IPS-15b (cell line): ENCODE data around the gene MATCAP1.

Source experiments
- H3K27me3 ChIP-seq: one replicate; pipeline ENCODE4 v1.6.1; 2013; ENCODE audit warnings: low read length; ENCODE audit not compliant: control insufficient read depth, insufficient read depth
- H3K36me3 ChIP-seq: one replicate; pipeline ENCODE4 v1.6.1; 2013; ENCODE audit warnings: low read length; ENCODE audit not compliant: control insufficient read depth, insufficient read depth
- H3K4me1 ChIP-seq: one replicate; pipeline ENCODE4 v1.6.1; 2013; ENCODE audit warnings: mild to moderate bottlenecking, low read length; ENCODE audit not compliant: control insufficient read depth, insufficient read depth
- H3K4me3 ChIP-seq: one replicate; pipeline ENCODE4 v1.5.1; 2013; ENCODE audit warnings: low read depth, low read length
- H3K9ac ChIP-seq: one replicate; pipeline ENCODE4 v1.6.1; 2013; ENCODE audit warnings: low read depth, mild to moderate bottlenecking, low read length
- H3K9me3 ChIP-seq: one replicate; pipeline ENCODE4 v1.6.1; 2013; ENCODE audit warnings: mild to moderate bottlenecking, low read length; ENCODE audit not compliant: control insufficient read depth, insufficient read depth

MATCAP1 gene

GRCh38 chr16:67174706-67175231 lies 9.0 kb downstream of the MATCAP1 start:
- Histone ChIP-seq H3K36me3 (no peaks in the 10 kb centered on the region), H3K4me1 (peaks cover 12% of the 10 kb centered on the region)

GRCh38 chr16:67173808-67174705 lies 9.7 kb downstream of the MATCAP1 start:
- H3K4me3 ChIP-seq, result peak overlapping the region; percentile 59
- no peaks in the 10 kb centered on the region for H3K9me3 ChIP-seq
- H3K4me1 ChIP-seq, result peaks cover 12% of the 10 kb centered on the region
- peaks cover 82% of the 10 kb centered on the region for H3K27me3 ChIP-seq
- no peaks in the 10 kb centered on the region for H3K36me3 ChIP-seq
- H3K9ac ChIP-seq, result no peak overlapping the region

More at GRCh38 chr16:67174706-67175231, 9.0 kb downstream of the MATCAP1 start:
- Histone ChIP-seq H3K9ac (no peak overlapping the region), H3K27me3 (peaks cover 79% of the 10 kb centered on the region), H3K9me3 (no peaks in the 10 kb centered on the region), H3K4me3 (peak overlapping the region; percentile 59)

DNA sequence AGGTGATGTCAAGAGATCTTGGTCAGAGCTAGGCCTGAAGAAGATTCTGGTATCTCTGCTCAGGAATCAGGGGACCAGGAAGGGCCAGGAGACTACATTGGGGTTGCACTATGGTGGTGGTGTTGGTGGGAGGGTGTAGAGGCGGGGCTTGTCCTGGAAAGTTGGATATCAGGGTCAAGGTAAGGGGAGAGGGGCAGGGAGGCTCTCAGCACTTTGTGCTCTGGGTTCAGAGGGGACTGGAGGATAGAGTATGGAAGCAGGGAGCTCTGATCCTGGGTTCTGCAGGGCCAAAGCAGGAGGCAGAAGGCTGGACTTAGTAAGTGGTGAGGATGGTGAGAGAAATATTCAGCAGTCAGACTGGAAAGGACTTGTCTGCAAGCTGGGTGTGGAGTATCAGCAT lies 10.4 kb downstream of the MATCAP1 start:
- Histone ChIP-seq H3K9me3 (no peaks in the 10 kb centered on the region), H3K4me1 (peaks cover 12% of the 10 kb centered on the region), H3K9ac (no peak overlapping the region), H3K27me3 (peaks cover 86% of the 10 kb centered on the region), H3K36me3 (no peaks in the 10 kb centered on the region), H3K4me3 (peak overlapping the region; percentile 59)

- peaks cover 90% of the 10 kb centered on the region for H3K27me3 ChIP-seq
- H3K4me1 ChIP-seq, result peaks cover 11% of the 10 kb centered on the region
- peak overlapping the region; percentile 70 for H3K9ac ChIP-seq
- no peaks in the 10 kb centered on the region for H3K36me3 ChIP-seq
- no peaks in the 10 kb centered on the region for H3K9me3 ChIP-seq
- H3K4me3 ChIP-seq, result peak overlapping the region; percentile 78
Measured at GRCh38 chr16:67170949-67171649, 12.7 kb downstream of the MATCAP1 start.

DNA sequence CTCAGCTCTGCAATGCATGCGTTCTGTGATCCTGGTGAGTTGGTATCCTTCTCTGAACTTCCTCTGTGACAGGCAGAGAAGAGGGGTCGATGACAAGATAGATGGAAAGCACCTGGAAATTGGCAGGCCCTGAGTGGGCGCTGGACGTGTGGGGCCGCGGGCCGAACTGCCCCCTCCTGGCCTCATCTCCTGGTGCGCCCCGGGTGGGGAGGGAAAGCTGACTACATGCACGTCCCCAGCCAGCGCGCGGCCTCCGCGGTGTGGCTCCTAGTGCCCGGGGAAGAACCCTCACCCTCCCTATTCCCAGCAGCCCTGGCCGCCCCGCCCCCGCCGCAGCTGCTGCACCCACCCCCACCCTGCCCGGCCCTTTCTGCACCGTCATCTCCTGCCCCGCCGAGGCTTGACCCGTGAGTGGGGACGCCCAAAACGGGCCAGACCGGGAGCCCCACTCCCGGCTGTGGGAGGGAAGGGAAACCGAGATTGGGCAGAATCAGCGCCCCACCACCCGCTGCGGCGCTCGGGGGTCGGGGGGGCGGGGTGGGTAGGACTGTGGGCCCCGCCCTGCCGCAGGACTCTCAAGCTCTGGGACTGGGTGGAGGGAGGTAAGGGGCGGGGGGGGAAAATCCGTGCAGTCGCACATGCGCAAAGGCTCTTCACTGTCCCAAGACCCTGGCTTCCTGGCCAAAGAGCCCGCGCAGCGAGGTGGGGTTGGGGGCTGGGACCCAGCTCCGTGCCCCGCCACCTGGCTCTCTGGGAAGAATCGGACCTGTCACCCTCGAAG lies 13.4 kb downstream of the MATCAP1 start, which contains the start of gene NOL3:
Gene NOL3, plus strand, starts transcription at position 371 of the 781 bp plus-strand sequence.
- Histone ChIP-seq H3K4me1 (peaks cover 11% of the 10 kb centered on the region), H3K27me3 (peaks cover 91% of the 10 kb centered on the region), H3K9ac (peak within 1 kb of the TSS; percentile 70), H3K36me3 (no peaks in the 10 kb centered on the region), H3K4me3 (peak within 1 kb of the TSS; percentile 78), H3K9me3 (no peaks in the 10 kb centered on the region)

DNA sequence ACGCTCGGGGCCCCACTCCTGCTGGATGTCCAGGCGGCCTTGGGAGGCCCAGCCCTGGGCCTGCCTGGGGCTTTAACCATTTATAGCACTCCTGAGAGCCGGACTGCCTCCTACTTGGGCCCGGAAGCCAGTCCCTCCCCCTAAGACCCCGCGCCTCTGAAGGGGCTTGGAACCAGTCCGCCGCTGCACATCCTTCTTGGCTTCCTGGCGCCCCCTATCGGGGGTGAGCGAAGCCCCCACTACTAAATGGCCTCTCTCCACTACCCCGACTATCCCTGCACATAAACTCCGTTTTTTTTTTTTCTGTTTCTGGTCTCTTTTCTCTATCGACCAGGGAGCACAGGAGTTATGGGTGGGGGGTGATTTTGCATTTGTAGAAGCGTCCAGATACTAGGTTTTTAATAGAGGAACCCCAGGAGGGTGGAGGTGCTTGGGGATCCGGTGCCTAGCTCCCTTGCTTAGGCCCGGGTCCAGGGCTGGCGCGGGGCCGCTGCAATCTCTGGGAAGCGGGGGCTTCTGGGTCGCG lies 14.1 kb downstream of the MATCAP1 start:
- Histone ChIP-seq H3K4me1 (peaks cover 12% of the 10 kb centered on the region), H3K4me3 (peak overlapping the region; percentile 78), H3K27me3 (peaks cover 91% of the 10 kb centered on the region)

GRCh38 chr16:67169011-67169451 lies 14.7 kb downstream of the MATCAP1 start:
- Histone ChIP-seq H3K27me3 (peaks cover 90% of the 10 kb centered on the region), H3K4me1 (peaks cover 12% of the 10 kb centered on the region), H3K9me3 (no peaks in the 10 kb centered on the region), H3K9ac (no peak overlapping the region), H3K4me3 (peak overlapping the region; percentile 78), H3K36me3 (no peaks in the 10 kb centered on the region)

More for the DNA sequence above, 14.1 kb downstream of the MATCAP1 start:
- Histone ChIP-seq H3K36me3 (no peaks in the 10 kb centered on the region), H3K9ac (no peak overlapping the region), H3K9me3 (no peaks in the 10 kb centered on the region)

- H3K4me3 ChIP-seq, result no peak overlapping the region
- H3K9me3 ChIP-seq, result no peaks in the 10 kb centered on the region
- no peaks in the 10 kb centered on the region for H3K36me3 ChIP-seq
- no peak overlapping the region for H3K9ac ChIP-seq
- H3K4me1 ChIP-seq, result peaks cover 9% of the 10 kb centered on the region
- H3K27me3 ChIP-seq, result peaks cover 90% of the 10 kb centered on the region
Measured at GRCh38 chr16:67167588-67167987, 16.2 kb downstream of the MATCAP1 start.

- Histone ChIP-seq H3K36me3 (no peaks in the 10 kb centered on the region), H3K4me1 (peaks cover 9% of the 10 kb centered on the region), H3K27me3 (peaks cover 90% of the 10 kb centered on the region), H3K4me3 (peak overlapping the region; percentile 37), H3K9ac (no peak overlapping the region), H3K9me3 (no peaks in the 10 kb centered on the region)
Measured at GRCh38 chr16:67166598-67167168, 17.1 kb downstream of the MATCAP1 start.

GRCh38 chr16:67166110-67166547 lies 17.6 kb downstream of the MATCAP1 start:
- H3K27me3 ChIP-seq, result peaks cover 90% of the 10 kb centered on the region
- peak overlapping the region; percentile 37 for H3K4me3 ChIP-seq
- H3K4me1 ChIP-seq, result peaks cover 9% of the 10 kb centered on the region
- no peak overlapping the region for H3K9ac ChIP-seq
- no peaks in the 10 kb centered on the region for H3K9me3 ChIP-seq
- no peaks in the 10 kb centered on the region for H3K36me3 ChIP-seq
